PC-9 (cell line): ENCODE measurements around the gene FAM162A. TPM values are rescaled to one million over a fixed set of nuclear protein-coding genes. Genes with fewer than 3 reads are reported as not detected.
A peak's percentile ranks its signal among the peaks of the same experiment; 100 is the strongest.

Experiments
- BruUV-seq: library from RNA; stranded (reverse); fragments of 400-500 nt; replicated peaks from 2 replicates; lab custom pipeline; 2021; lab: Mats Ljungman, UMichigan
- CTCF ChIA-PET: fragments of 300-600 bp; sonication (Branson Sonifier 250); formaldehyde crosslinking; loops from one replicate; lab custom pipeline; 2022; ENCODE audit warnings: antibody characterized with exemption; lab: Charles Lee
- POLR2A ChIA-PET: fragments of 300-600 bp; sonication (Branson Sonifier 250); formaldehyde crosslinking; loops from one replicate; lab custom pipeline; 2022; ENCODE audit warnings: antibody characterized with exemption; ENCODE audit not compliant: unreplicated experiment; lab: Charles Lee
- DNase-seq, 2 experiments: peaks; one replicate each; pipeline versions ENCODE4 v3.0.0 to v3.0.0-alpha.2; 2015 to 2022; ENCODE audit warnings: mixed read lengths in 1 of 2
- H2AFZ ChIP-seq: fragments of 200-600 bp; sonication (generic); 2 replicates; pipeline ENCODE4 v1.8.1; 2017; ENCODE audit warnings: antibody characterized with exemption
- H3F3A ChIP-seq: fragments of 200-600 bp; sonication (generic); 2 replicates; pipeline ENCODE4 v1.8.1; 2017; ENCODE audit warnings: antibody characterized with exemption, mild to moderate bottlenecking, low read depth; ENCODE audit not compliant: insufficient read depth
- H3K27ac ChIP-seq: fragments of 200-600 bp; sonication (generic); 2 replicates; pipeline ENCODE4 v1.6.1; 2016; ENCODE audit warnings: mixed run types
- H3K27me3 ChIP-seq: fragments of 200-600 bp; sonication (generic); 2 replicates; pipeline ENCODE4 v1.6.1; 2016; ENCODE audit warnings: low read depth, mixed run types; ENCODE audit not compliant: insufficient read depth
- H3K36me3 ChIP-seq: fragments of 200-600 bp; sonication (generic); 2 replicates; pipeline ENCODE4 v1.6.1; 2016; ENCODE audit warnings: low read depth, mixed run types
- H3K4me1 ChIP-seq: fragments of 200-600 bp; sonication (generic); replicated peaks from 2 replicates; pipeline ENCODE4 v1.6.1; 2016; ENCODE audit warnings: mixed run types; ENCODE audit not compliant: insufficient read depth
- H3K4me2 ChIP-seq: fragments of 200-600 bp; sonication (generic); 2 replicates; pipeline ENCODE4 v1.6.1; 2017; ENCODE audit warnings: mixed run types
- H3K4me3 ChIP-seq: fragments of 200-600 bp; sonication (generic); 2 replicates; pipeline ENCODE4 v1.6.1; 2016; ENCODE audit warnings: mixed run types
- H3K79me2 ChIP-seq: fragments of 200-600 bp; sonication (generic); 2 replicates; pipeline ENCODE4 v1.6.1; 2017; ENCODE audit warnings: low read depth, mixed run types
- H3K9me2 ChIP-seq: fragments of 200-600 bp; sonication (generic); 2 replicates; pipeline ENCODE4 v1.8.1; 2017; ENCODE audit warnings: mild to moderate bottlenecking; ENCODE audit not compliant: insufficient read depth
- H3K9me3 ChIP-seq: fragments of 200-600 bp; sonication (generic); 2 replicates; pipeline ENCODE4 v1.8.1; 2016; ENCODE audit warnings: low read depth; ENCODE audit not compliant: insufficient read depth
- H4K20me1 ChIP-seq: fragments of 200-600 bp; sonication (generic); 2 replicates; pipeline ENCODE4 v1.8.1; 2017; ENCODE audit not compliant: insufficient read depth
- EZH2 ChIP-seq: fragments of 200-600 bp; sonication (generic); IDR thresholded peaks from 2 replicates; pipeline ENCODE4 v1.8.0; 2017; ENCODE audit warnings: antibody characterized with exemption, low read depth
- intact Hi-C: fragments of 100-400 bp; cut with micrococcal nuclease; formaldehyde crosslinking; loops from one replicate; pipeline ENCODE4 v1.10.0; 2022; ENCODE audit not compliant: unreplicated experiment
- total RNA-seq: library from RNA; stranded (reverse); gene quantifications from 2 replicates; pipeline ENCODE4 v1.2.3, GENCODE V29; 2021
- TF ChIP-seq, protein P1 (sequence below): fragments of 200-600 bp; sonication (generic); conservative IDR thresholded peaks from 2 replicates; pipeline ENCODE4 v1.6.1; 2017; ENCODE audit warnings: mixed run types, antibody characterized with exemption, mild to moderate bottlenecking, moderate library complexity

The FAM162A gene
- total RNA-seq, 1 experiment from 2014 or later, result 36.8 TPM

DNA sequence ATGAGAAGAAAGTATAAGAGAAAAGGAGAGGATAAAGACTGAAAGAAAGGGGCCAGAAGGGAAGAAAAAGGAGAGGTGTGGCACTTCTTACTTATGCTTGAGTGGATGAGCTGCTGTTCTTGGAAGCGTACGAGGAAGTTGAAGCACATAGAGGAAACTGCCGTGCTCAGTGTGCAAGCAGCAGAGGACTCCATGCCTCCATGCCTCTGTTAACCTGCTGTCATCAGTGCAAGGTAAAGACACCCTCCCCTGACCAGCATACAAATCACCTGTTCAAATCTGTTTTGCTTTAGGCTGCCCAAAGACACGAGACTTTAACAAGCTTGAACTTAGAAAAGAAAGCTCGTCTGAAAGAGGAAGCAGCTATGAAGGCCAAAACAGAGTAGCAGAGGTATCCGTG lies 25.5 kb downstream of the FAM162A start:
- H3K27me3 ChIP-seq, result no peaks in the 10 kb centered on the region
- ChIA-PET CTCF (no interaction called here), POLR2A (interaction anchor here (0.6 kb wide), 1 partner anchor 1156 kb away, joined by 3 read pairs; no protein-coding TSS in a partner anchor)
- no peak overlapping the region for H3K4me2 ChIP-seq
- no peak overlapping the region for H3K27ac ChIP-seq
- H2AFZ ChIP-seq, result no peak overlapping the region
- H3K79me2 ChIP-seq, result peaks cover 16% of the 10 kb centered on the region
- no peaks in the 10 kb centered on the region for H4K20me1 ChIP-seq
- TF ChIP-seq, protein P1, sequence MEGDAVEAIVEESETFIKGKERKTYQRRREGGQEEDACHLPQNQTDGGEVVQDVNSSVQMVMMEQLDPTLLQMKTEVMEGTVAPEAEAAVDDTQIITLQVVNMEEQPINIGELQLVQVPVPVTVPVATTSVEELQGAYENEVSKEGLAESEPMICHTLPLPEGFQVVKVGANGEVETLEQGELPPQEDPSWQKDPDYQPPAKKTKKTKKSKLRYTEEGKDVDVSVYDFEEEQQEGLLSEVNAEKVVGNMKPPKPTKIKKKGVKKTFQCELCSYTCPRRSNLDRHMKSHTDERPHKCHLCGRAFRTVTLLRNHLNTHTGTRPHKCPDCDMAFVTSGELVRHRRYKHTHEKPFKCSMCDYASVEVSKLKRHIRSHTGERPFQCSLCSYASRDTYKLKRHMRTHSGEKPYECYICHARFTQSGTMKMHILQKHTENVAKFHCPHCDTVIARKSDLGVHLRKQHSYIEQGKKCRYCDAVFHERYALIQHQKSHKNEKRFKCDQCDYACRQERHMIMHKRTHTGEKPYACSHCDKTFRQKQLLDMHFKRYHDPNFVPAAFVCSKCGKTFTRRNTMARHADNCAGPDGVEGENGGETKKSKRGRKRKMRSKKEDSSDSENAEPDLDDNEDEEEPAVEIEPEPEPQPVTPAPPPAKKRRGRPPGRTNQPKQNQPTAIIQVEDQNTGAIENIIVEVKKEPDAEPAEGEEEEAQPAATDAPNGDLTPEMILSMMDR, result no peak
- TF ChIP-seq EZH2, result no peak
- no TSS peak for BruUV-seq
- 0 out of 2 replicates have a peak, but pooled peaks cover 9% of the 10 kb centered on the region for H3K36me3 ChIP-seq
- H3K9me2 ChIP-seq, result no peaks in the 10 kb centered on the region
- intact Hi-C loops, result no loop called here
- DNase-seq, result no peak
- peaks cover 5% of the 10 kb centered on the region; the same call in 1 of the 2 replicates for H3F3A ChIP-seq
- H3K4me3 ChIP-seq, result no peak overlapping the region
- peaks cover 18% of the 10 kb centered on the region for H3K4me1 ChIP-seq
- H3K9me3 ChIP-seq, result no peaks in the 10 kb centered on the region

DNA sequence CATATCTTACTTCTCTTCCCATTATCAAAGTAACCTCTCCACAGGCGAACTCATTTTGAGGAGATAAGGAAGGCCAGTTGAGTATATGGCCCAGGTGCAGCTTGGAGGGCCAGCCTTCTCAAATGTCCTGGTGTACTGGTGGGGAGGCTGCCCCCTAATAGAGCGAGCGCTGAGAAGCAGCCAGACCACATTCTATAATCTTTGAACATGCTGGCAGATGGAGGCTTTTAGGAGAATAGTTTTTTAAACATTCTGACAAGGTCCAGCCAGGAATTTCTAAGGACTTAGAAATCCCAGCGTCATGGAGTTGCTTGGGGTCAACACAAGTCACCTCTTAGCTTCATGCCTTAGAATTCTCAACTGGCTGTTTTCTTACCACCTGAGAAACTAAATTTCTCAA lies 26.1 kb downstream of the FAM162A start:
- intact Hi-C loops, result no loop called here
- POLR2A ChIA-PET, result no interaction called here

DNA sequence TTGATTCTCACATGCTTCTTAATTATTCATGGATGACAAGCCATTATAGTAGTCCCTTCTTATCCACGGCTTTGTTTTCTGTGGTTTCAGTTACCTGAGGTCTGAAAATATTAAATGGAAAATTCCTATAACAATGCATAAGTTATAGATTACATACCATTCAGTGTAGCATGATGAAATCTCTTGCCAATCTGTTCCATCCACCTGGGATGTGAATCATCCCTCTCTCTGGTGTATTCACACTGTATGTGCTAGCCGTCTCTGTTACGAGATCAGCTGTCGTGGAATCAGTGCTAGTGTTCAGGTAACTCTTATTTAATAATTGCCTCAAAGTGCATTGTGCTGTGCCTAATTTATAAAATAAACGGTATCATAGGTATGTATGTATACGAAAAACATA lies 26.7 kb downstream of the FAM162A start:
- no peak overlapping the region for H2AFZ ChIP-seq
- peaks cover 13% of the 10 kb centered on the region for H3F3A ChIP-seq
- BruUV-seq, result no TSS peak
- intact Hi-C loops, result no loop called here
- H3K27ac ChIP-seq, result peak overlapping the region; percentile 24; the same call in 1 of the 2 replicates
- H3K36me3 ChIP-seq, result 0 out of 2 replicates have a peak, but pooled peaks cover 9% of the 10 kb centered on the region
- no peak for DNase-seq
- TF ChIP-seq EZH2, result no peak
- TF ChIP-seq, protein P1, result no peak
- H3K4me3 ChIP-seq, result no peak overlapping the region
- POLR2A ChIA-PET, result no interaction called here
- peaks cover 24% of the 10 kb centered on the region for H3K4me1 ChIP-seq
- no peaks in the 10 kb centered on the region for H3K9me2 ChIP-seq
- H3K4me2 ChIP-seq, result no peak overlapping the region
- CTCF ChIA-PET, result no interaction called here
- no peaks in the 10 kb centered on the region for H3K9me3 ChIP-seq
- peaks cover 27% of the 10 kb centered on the region for H3K79me2 ChIP-seq
- no peaks in the 10 kb centered on the region for H4K20me1 ChIP-seq
- H3K27me3 ChIP-seq, result no peaks in the 10 kb centered on the region

More for the DNA sequence above, 26.1 kb downstream of the FAM162A start:
- TF ChIP-seq EZH2, result no peak
- TF ChIP-seq, protein P1, result no peak
- H4K20me1 ChIP-seq, result no peaks in the 10 kb centered on the region
- BruUV-seq, result no TSS peak
- no peak for DNase-seq
- peak overlapping the region; percentile 21; the same call in 1 of the 2 replicates for H3K27ac ChIP-seq
- peaks cover 22% of the 10 kb centered on the region for H3K79me2 ChIP-seq
- H3K9me3 ChIP-seq, result no peaks in the 10 kb centered on the region
- H3K27me3 ChIP-seq, result no peaks in the 10 kb centered on the region
- peaks cover 7% of the 10 kb centered on the region for H3F3A ChIP-seq
- no peak overlapping the region for H3K4me2 ChIP-seq
- H2AFZ ChIP-seq, result no peak overlapping the region
- peaks cover 24% of the 10 kb centered on the region for H3K4me1 ChIP-seq
- 0 out of 2 replicates have a peak, but pooled peaks cover 9% of the 10 kb centered on the region for H3K36me3 ChIP-seq
- H3K4me3 ChIP-seq, result no peak overlapping the region
- CTCF ChIA-PET, result no interaction called here
- H3K9me2 ChIP-seq, result no peaks in the 10 kb centered on the region
